ENCODE data around the gene PSTK. TPM values are rescaled to one million over a fixed set of nuclear protein-coding genes. Genes with fewer than 3 reads are reported as not detected.
A peak's percentile ranks its signal among the peaks of the same experiment; 100 is the strongest.

PSTK gene
- total RNA-seq, 4 donors from 2014 or later, result 1.2 to 3.6 (median 3.5) TPM; not detected in 1

- TF ChIP-seq POLR2A (IDR thresholded peaks at IDR 0.05) (peak; percentile 58 to 87), CTCF (IDR thresholded peaks at IDR 0.05) (no peak)
- peak; percentile 96 to 98 (median 97) for DNase-seq
- peak within 1 kb of the TSS; percentile 80 to 95 (median 88) for H3K4me3 ChIP-seq
- peak within 1 kb of the TSS; percentile 88 to 97 (median 92) for H3K27ac ChIP-seq
- H3K9me3 ChIP-seq, result no peaks in the 10 kb centered on the region
- H3K27me3 ChIP-seq, result no peaks in the 10 kb centered on the region
- H3K4me1 ChIP-seq, result peaks cover 0 to 26% (median 3%) of the 10 kb centered on the region in 4 donors
- H3K36me3 ChIP-seq, result no peaks in the 10 kb centered on the region
Measured at GRCh38 chr10:123008355-123009104, 28.3 kb downstream of the PSTK start, which contains the start of the genes ACADSB and IKZF5. Gene ACADSB (plus strand): TSS chr10:123009006. CDS start chr10:123009030, 24 bp downstream. Gene IKZF5 (minus strand): TSS chr10:123008795. CDS start chr10:122998625, 10,170 bp downstream.

- Histone ChIP-seq H3K36me3 (no peaks in the 10 kb centered on the region), H3K4me3 (peak overlapping the region; percentile 80 to 95 (median 88)), H3K27ac (peak overlapping the region; percentile 74 to 97 (median 89)), H3K4me1 (peaks cover 0 to 26% (median 3%) of the 10 kb centered on the region in 4 donors), H3K27me3 (no peaks in the 10 kb centered on the region), H3K9me3 (no peaks in the 10 kb centered on the region)
- peak; percentile 21 to 64 (median 60) for DNase-seq
- TF ChIP-seq CTCF (IDR thresholded peaks at IDR 0.05) (no peak), POLR2A (IDR thresholded peaks at IDR 0.05) (no peak)
Measured at GRCh38 chr10:123009105-123009820, 29.1 kb downstream of the PSTK start.

GRCh38 chr10:123011987-123012386 lies 31.8 kb downstream of the PSTK start:
- DNase-seq, result no peak
- no peaks in the 10 kb centered on the region for H3K27me3 ChIP-seq
- TF ChIP-seq CTCF (IDR thresholded peaks at IDR 0.05) (no peak), POLR2A (IDR thresholded peaks at IDR 0.05) (no peak)
- peaks cover 0 to 13% (median 2%) of the 10 kb centered on the region in 4 donors for H3K4me1 ChIP-seq
- no peaks in the 10 kb centered on the region for H3K9me3 ChIP-seq
- H3K4me3 ChIP-seq, result no peak overlapping the region
- H3K27ac ChIP-seq, result no peak overlapping the region
- no peaks in the 10 kb centered on the region for H3K36me3 ChIP-seq

GRCh38 chr10:123013456-123014419 lies 33.5 kb downstream of the PSTK start:
- Histone ChIP-seq H3K27ac (no peak overlapping the region), H3K36me3 (no peaks in the 10 kb centered on the region), H3K4me3 (no peak overlapping the region), H3K9me3 (no peaks in the 10 kb centered on the region), H3K27me3 (no peaks in the 10 kb centered on the region), H3K4me1 (peaks cover 0 to 6% (median 0%) of the 10 kb centered on the region in 4 donors)
- no peak for TF ChIP-seq CTCF (IDR thresholded peaks at IDR 0.05)
- no peak for TF ChIP-seq POLR2A (IDR thresholded peaks at IDR 0.05)
- DNase-seq, result no peak

GRCh38 chr10:123014772-123015171 lies 34.6 kb downstream of the PSTK start:
- no peak for DNase-seq
- TF ChIP-seq POLR2A (IDR thresholded peaks at IDR 0.05), result no peak
- TF ChIP-seq CTCF (IDR thresholded peaks at IDR 0.05), result no peak
- Histone ChIP-seq H3K27me3 (no peaks in the 10 kb centered on the region), H3K4me3 (no peak overlapping the region), H3K27ac (no peak overlapping the region), H3K36me3 (no peaks in the 10 kb centered on the region), H3K4me1 (peaks cover 0 to 2% (median 0%) of the 10 kb centered on the region in 4 donors), H3K9me3 (no peaks in the 10 kb centered on the region)
